GM23248 (cell line): ENCODE measurements around the gene NPTX1.

Experiments
- EZH2 ChIP-seq: fragments of 200-600 bp; sonication (generic); IDR thresholded peaks from 2 replicates; pipeline ENCODE4 v1.6.1; 2018; ENCODE audit warnings: antibody characterized with exemption, mild to moderate bottlenecking; ENCODE audit not compliant: insufficient read depth, poor library complexity, severe bottlenecking
- EZH2phosphoT487 ChIP-seq: fragments of 200-600 bp; sonication (generic); IDR thresholded peaks from 2 replicates; pipeline ENCODE4 v1.6.1; 2018; ENCODE audit warnings: antibody characterized with exemption, moderate library complexity, mild to moderate bottlenecking, low read depth; ENCODE audit not compliant: insufficient read depth

- TF ChIP-seq EZH2phosphoT487 (no peak), EZH2 (no peak)
These were observed 21.1 kb downstream of the NPTX1 start for GRCh38 chr17:80455336-80455710.
